Mucosa of descending colon (tissue), 3 donors: Measurements from ENCODE around the gene ST7. TPM values are rescaled to one million over a fixed set of nuclear protein-coding genes. Genes with fewer than 3 reads are reported as not detected.

Experiments used
- ATAC-seq: fragments of 200-7000 bp; cut with Tn5 transposase; one replicate; pipeline ENCODE4 v1.9.1; 2020; ENCODE audit warnings: mild to moderate bottlenecking, moderate library complexity
- DNase-seq, 3 donors: peaks; one replicate each; pipeline ENCODE4 v3.0.0-alpha.2; 2020
- H3K36me3 ChIP-seq: fragments of 200-600 bp; one replicate; pipeline ENCODE4 v1.8.0; 2021; ENCODE audit warnings: low read depth, mild to moderate bottlenecking
- H3K4me1 ChIP-seq: fragments of 200-600 bp; one replicate; pipeline ENCODE4 v1.8.0; 2021; ENCODE audit warnings: low read depth, mild to moderate bottlenecking
- H3K4me3 ChIP-seq: fragments of 200-600 bp; one replicate; pipeline ENCODE4 v1.8.0; 2021; ENCODE audit warnings: mild to moderate bottlenecking
- H3K9me3 ChIP-seq: fragments of 200-600 bp; one replicate; pipeline ENCODE4 v1.8.0; 2021; ENCODE audit warnings: mild to moderate bottlenecking
- CTCF ChIP-seq: fragments of 200-600 bp; IDR thresholded peaks from one replicate; pipeline ENCODE4 v1.8.0; 2022; ENCODE audit warnings: antibody characterized with exemption, mild to moderate bottlenecking
- intact Hi-C, 2 donors: fragments of 100-400 bp; cut with DNase I in 1 of 2; cut with micrococcal nuclease in 1 of 2; formaldehyde crosslinking; loops; one replicate each; pipeline versions ENCODE4 v1.11.0 to v1.11.1; 2022; cut with DNase I, micrococcal nuclease
- total RNA-seq, 3 donors: library from RNA; stranded (reverse); fragmentation: NEBNext Ultra II Directional in 2 of 3; extraction: Animal tissue kit (Norgen Biotek cat#: 25700) in 2 of 3; gene quantifications; one replicate each; pipeline versions ENCODE4 v1.2.1 to v1.2.4, GENCODE V29; 2021 to 2023
- donor health status: DM: no; HTN: no; CAD: no; lungs with moderate emphysema.
- donor health status: DM: no; HTN: no; CAD: no.
- donor health status: DM: no; HTN: yes; CAD: no.

ST7 gene
- total RNA-seq, 3 donors from 2014 or later = 10.1 to 22.0 (median 11.3) TPM

- TF ChIP-seq CTCF = no peak
- no peak overlapping the region for H3K4me3 ChIP-seq
- peaks cover 13% of the 10 kb centered on the region for H3K4me1 ChIP-seq
- DNase-seq (no peak), ATAC-seq (peak; percentile 39)
- intact Hi-C loops = no loop called here
- no peaks in the 10 kb centered on the region for H3K36me3 ChIP-seq
- H3K9me3 ChIP-seq = no peaks in the 10 kb centered on the region
These were observed 58.3 kb downstream of the ST7 start for GRCh38 chr7:117011419-117012260.

GRCh38 chr7:117012284-117012683 lies 59.0 kb downstream of the ST7 start:
- ATAC-seq (no peak), DNase-seq (no peak)
- Histone ChIP-seq H3K4me1 (peaks cover 13% of the 10 kb centered on the region), H3K9me3 (no peaks in the 10 kb centered on the region), H3K4me3 (no peak overlapping the region), H3K36me3 (no peaks in the 10 kb centered on the region)
- intact Hi-C loops = no loop called here
- TF ChIP-seq CTCF = no peak

GRCh38 chr7:117012696-117013095 lies 59.4 kb downstream of the ST7 start:
- DNase-seq (no peak), ATAC-seq (no peak)
- no peaks in the 10 kb centered on the region for H3K9me3 ChIP-seq
- TF ChIP-seq CTCF = no peak
- H3K36me3 ChIP-seq = no peaks in the 10 kb centered on the region
- H3K4me1 ChIP-seq = peaks cover 13% of the 10 kb centered on the region
- no peak overlapping the region for H3K4me3 ChIP-seq
- intact Hi-C loops = no loop called here

GRCh38 chr7:117014099-117014656 lies 60.9 kb downstream of the ST7 start:
- ATAC-seq (no peak), DNase-seq (no peak)
- H3K4me3 ChIP-seq = no peak overlapping the region
- TF ChIP-seq CTCF = no peak
- H3K9me3 ChIP-seq = no peaks in the 10 kb centered on the region
- peaks cover 13% of the 10 kb centered on the region for H3K4me1 ChIP-seq
- intact Hi-C loops = no loop called here
- no peaks in the 10 kb centered on the region for H3K36me3 ChIP-seq

GRCh38 chr7:117014673-117015133 lies 61.4 kb downstream of the ST7 start:
- intact Hi-C loops = no loop called here
- H3K4me1 ChIP-seq = peaks cover 8% of the 10 kb centered on the region
- no peaks in the 10 kb centered on the region for H3K9me3 ChIP-seq
- ATAC-seq (peak; percentile 83), DNase-seq (peak in 2 of 3 donors; percentile 42 to 54)
- H3K4me3 ChIP-seq = no peak overlapping the region
- H3K36me3 ChIP-seq = no peaks in the 10 kb centered on the region
- no peak for TF ChIP-seq CTCF
